Sigmoid colon (tissue), 4 donors: Measurements from ENCODE around the gene HIC2.
"Not testable (repeated sequence)": the region's sequence is repeated elsewhere in the genome, so short reads cannot be mapped to it uniquely, and the experiment has no call there.

Source experiments
- EP300 ChIP-seq, 4 donors: sonication (generic); formaldehyde crosslinking; IDR thresholded peaks; one replicate each; pipeline ENCODE4 v1.6.1; 2017; ENCODE audit warnings: antibody characterized with exemption in 4 of 4
- POLR2A ChIP-seq, 2 donors: fragments of 450-650 bp; IDR thresholded peaks; one replicate each; pipeline ENCODE4 v1.6.1; 2016; ENCODE audit warnings: antibody characterized with exemption in 2 of 2, mild to moderate bottlenecking in 2 of 2, moderate library complexity in 2 of 2
- POLR2AphosphoS5 ChIP-seq, 4 donors: sonication (generic); formaldehyde crosslinking; IDR thresholded peaks; one replicate each; pipeline ENCODE4 v1.6.1; 2017; ENCODE audit warnings: antibody characterized with exemption in 4 of 4
- TF ChIP-seq, protein P1 (sequence below), 4 experiments: fragments of 450-650 bp in 3 of 4; fragments of 200-600 bp in 1 of 4; IDR thresholded peaks; one replicate each; pipeline ENCODE4 v1.5.1; 2016 to 2019; ENCODE audit warnings: antibody characterized with exemption in 4 of 4, mild to moderate bottlenecking in 3 of 4, moderate library complexity in 2 of 4

GRCh38 chr22:21384468-21385357, 32.5 kb upstream of the HIC2 start:
- not testable (repeated sequence) for TF ChIP-seq POLR2A, POLR2AphosphoS5, EP300 (IDR thresholded peaks at IDR 0.05)
- TF ChIP-seq, protein P1, sequence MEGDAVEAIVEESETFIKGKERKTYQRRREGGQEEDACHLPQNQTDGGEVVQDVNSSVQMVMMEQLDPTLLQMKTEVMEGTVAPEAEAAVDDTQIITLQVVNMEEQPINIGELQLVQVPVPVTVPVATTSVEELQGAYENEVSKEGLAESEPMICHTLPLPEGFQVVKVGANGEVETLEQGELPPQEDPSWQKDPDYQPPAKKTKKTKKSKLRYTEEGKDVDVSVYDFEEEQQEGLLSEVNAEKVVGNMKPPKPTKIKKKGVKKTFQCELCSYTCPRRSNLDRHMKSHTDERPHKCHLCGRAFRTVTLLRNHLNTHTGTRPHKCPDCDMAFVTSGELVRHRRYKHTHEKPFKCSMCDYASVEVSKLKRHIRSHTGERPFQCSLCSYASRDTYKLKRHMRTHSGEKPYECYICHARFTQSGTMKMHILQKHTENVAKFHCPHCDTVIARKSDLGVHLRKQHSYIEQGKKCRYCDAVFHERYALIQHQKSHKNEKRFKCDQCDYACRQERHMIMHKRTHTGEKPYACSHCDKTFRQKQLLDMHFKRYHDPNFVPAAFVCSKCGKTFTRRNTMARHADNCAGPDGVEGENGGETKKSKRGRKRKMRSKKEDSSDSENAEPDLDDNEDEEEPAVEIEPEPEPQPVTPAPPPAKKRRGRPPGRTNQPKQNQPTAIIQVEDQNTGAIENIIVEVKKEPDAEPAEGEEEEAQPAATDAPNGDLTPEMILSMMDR (IDR thresholded peaks at IDR 0.05), result not testable (repeated sequence)
